ENCODE data around the gene CD109. TPM values are rescaled to one million over a fixed set of nuclear protein-coding genes. Genes with fewer than 3 reads are reported as not detected.

Gene CD109
- total RNA-seq, 2 donors from 2014 or later: 2.0 TPM

DNA sequence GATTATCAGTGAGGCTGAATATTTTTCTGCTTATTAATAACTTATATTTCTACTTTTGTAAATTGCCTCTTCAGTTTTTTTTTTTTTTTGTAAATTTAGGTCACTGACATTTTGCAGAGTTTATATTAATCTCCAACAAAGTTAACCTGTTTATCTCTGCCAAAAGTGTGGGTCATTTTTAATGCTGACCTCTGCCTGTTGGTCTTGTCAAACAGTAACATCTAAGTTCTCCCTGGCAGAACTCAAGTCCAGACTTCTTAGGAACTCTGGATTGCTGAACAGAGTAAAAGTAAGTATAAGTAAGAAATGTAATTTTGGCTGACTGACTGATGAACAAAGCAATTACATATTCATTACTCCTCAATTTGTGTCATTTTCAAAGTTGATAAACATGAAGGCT lies 83.9 kb downstream of the CD109 start:
- no peak overlapping the region for H3K4me3 Mint-ChIP-seq
- Histone ChIP-seq H3K27me3 (ENCODE audit: control insufficient read depth, insufficient read depth, low read length, poor library complexity, severe bottlenecking) (no peaks in the 10 kb centered on the region), H3K27ac (ENCODE audit: low read depth, low read length) (no peak overlapping the region), H3K4me1 (ENCODE audit: control insufficient read depth, insufficient read depth, low read length) (peaks cover 3% of the 10 kb centered on the region), H3K9me3 (ENCODE audit: control insufficient read depth, low read length) (no peaks in the 10 kb centered on the region), H3K36me3 (ENCODE audit: control insufficient read depth, insufficient read depth, low read length) (no peaks in the 10 kb centered on the region), H3K9ac (ENCODE audit: extremely low read depth, low read length, poor library complexity, severe bottlenecking) (no peak overlapping the region), H3K4me3 (ENCODE audit: low read length) (no peak overlapping the region)
- H3K4me1 Mint-ChIP-seq: peaks cover 3% of the 10 kb centered on the region
- H3K36me3 Mint-ChIP-seq (ENCODE audit: low read depth): no peaks in the 10 kb centered on the region
- H3K9me3 Mint-ChIP-seq: no peaks in the 10 kb centered on the region
- TF ChIP-seq, protein P1, sequence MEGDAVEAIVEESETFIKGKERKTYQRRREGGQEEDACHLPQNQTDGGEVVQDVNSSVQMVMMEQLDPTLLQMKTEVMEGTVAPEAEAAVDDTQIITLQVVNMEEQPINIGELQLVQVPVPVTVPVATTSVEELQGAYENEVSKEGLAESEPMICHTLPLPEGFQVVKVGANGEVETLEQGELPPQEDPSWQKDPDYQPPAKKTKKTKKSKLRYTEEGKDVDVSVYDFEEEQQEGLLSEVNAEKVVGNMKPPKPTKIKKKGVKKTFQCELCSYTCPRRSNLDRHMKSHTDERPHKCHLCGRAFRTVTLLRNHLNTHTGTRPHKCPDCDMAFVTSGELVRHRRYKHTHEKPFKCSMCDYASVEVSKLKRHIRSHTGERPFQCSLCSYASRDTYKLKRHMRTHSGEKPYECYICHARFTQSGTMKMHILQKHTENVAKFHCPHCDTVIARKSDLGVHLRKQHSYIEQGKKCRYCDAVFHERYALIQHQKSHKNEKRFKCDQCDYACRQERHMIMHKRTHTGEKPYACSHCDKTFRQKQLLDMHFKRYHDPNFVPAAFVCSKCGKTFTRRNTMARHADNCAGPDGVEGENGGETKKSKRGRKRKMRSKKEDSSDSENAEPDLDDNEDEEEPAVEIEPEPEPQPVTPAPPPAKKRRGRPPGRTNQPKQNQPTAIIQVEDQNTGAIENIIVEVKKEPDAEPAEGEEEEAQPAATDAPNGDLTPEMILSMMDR (conservative IDR thresholded peaks at IDR 0.05): no peak
- H3K27me3 Mint-ChIP-seq (ENCODE audit: insufficient read depth): no peaks in the 10 kb centered on the region
- no peak overlapping the region for H3K27ac Mint-ChIP-seq
- DNase-seq: no peak

DNA sequence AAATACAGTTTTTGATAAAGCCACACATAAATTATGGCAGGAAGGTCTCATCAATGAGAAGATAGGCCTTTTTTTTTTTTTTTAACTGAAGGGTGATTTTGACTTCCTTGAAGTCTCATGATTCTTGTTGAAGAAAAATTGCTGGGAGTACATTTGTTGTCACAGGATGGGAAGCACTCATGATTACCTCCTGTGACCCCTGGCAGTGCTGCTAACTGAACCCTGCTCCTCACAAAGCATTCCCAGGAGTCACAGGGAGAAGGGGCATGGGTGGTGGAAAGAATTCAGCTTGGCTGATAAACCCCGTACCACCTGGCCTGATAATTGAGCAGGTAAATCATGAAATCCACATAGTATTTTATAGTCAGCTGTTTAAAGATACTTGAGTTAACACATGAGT lies 86.9 kb downstream of the CD109 start:
- no peaks in the 10 kb centered on the region for H3K9me3 ChIP-seq (ENCODE audit: control insufficient read depth, low read length)
- Mint-ChIP-seq H3K4me1 (peaks cover 3% of the 10 kb centered on the region), H3K9me3 (no peaks in the 10 kb centered on the region), H3K36me3 (ENCODE audit: low read depth) (no peaks in the 10 kb centered on the region), H3K27me3 (ENCODE audit: insufficient read depth) (no peaks in the 10 kb centered on the region), H3K27ac (no peak overlapping the region), H3K4me3 (no peak overlapping the region)
- TF ChIP-seq, protein P1 (conservative IDR thresholded peaks at IDR 0.05): no peak
- 73% methylated on average over 1 of the region's 1 CpG; no CpG with 5 or more reads in 1 of the 2 experiments for WGBS, 2 experiments (ENCODE audit: insufficient coverage in 1 of 2, insufficient read length in 1 of 2)
- no peaks in the 10 kb centered on the region for H3K27me3 ChIP-seq (ENCODE audit: control insufficient read depth, insufficient read depth, low read length, poor library complexity, severe bottlenecking)
- no peaks in the 10 kb centered on the region for H3K36me3 ChIP-seq (ENCODE audit: control insufficient read depth, insufficient read depth, low read length)
- peaks cover 3% of the 10 kb centered on the region for H3K4me1 ChIP-seq (ENCODE audit: control insufficient read depth, insufficient read depth, low read length)
- no peak overlapping the region for H3K9ac ChIP-seq (ENCODE audit: extremely low read depth, low read length, poor library complexity, severe bottlenecking)
- no peak for DNase-seq
- H3K27ac ChIP-seq (ENCODE audit: low read depth, low read length): no peak overlapping the region
- no peak overlapping the region for H3K4me3 ChIP-seq (ENCODE audit: low read length)

DNA sequence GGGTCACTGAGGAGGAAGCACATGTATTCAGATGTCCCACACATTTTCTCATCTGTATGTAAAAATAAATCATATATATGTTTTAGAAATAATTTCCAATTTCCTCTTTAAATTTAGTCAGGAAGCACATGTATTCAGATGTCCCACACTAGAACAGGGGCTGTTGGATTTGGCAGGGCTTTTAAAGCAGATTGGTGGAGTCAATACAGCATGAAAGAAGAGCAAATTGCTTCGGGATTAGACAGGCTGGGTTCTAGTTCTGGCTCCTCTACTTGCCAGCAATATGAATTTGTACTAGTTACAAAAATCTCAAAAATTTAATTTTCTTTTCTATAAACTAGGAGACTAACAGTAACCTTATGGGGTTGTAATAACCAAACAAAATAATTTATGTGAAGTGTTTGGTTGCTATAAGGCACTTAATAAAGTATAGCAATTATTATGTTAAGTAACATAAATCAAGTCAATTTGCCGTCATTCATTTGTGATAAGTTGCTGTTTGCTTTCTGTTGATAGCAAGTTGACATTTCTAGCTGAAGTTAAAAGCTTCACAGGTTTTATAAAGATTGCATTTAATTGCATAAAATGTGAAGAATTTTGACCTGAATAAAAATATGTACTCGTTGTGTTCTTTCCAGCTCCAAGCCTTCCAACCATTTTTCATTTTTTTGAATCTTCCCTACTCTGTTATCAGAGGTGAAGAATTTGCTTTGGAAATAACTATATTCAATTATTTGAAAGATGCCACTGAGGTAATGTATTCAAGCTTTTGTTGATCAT lies 88.9 kb downstream of the CD109 start:
- TF ChIP-seq, protein P1 (conservative IDR thresholded peaks at IDR 0.05): no peak
- no peaks in the 10 kb centered on the region for H3K36me3 ChIP-seq (ENCODE audit: control insufficient read depth, insufficient read depth, low read length)
- 92 to 100% methylated on average over 1 to 3 of the region's 3 CpGs for WGBS, 2 experiments (ENCODE audit: insufficient coverage in 1 of 2, insufficient read length in 1 of 2)
- no peak overlapping the region for H3K4me3 ChIP-seq (ENCODE audit: low read length)
- DNase-seq: no peak
- Mint-ChIP-seq H3K36me3 (ENCODE audit: low read depth) (no peaks in the 10 kb centered on the region), H3K27me3 (ENCODE audit: insufficient read depth) (no peaks in the 10 kb centered on the region), H3K4me3 (no peak overlapping the region), H3K4me1 (peaks cover 3% of the 10 kb centered on the region), H3K9me3 (no peaks in the 10 kb centered on the region), H3K27ac (no peak overlapping the region)
- H3K9ac ChIP-seq (ENCODE audit: extremely low read depth, low read length, poor library complexity, severe bottlenecking): no peak overlapping the region
- H3K4me1 ChIP-seq (ENCODE audit: control insufficient read depth, insufficient read depth, low read length): peaks cover 3% of the 10 kb centered on the region
- H3K27ac ChIP-seq (ENCODE audit: low read depth, low read length): no peak overlapping the region
- no peaks in the 10 kb centered on the region for H3K27me3 ChIP-seq (ENCODE audit: control insufficient read depth, insufficient read depth, low read length, poor library complexity, severe bottlenecking)
- no peaks in the 10 kb centered on the region for H3K9me3 ChIP-seq (ENCODE audit: control insufficient read depth, low read length)
